ENCODE results near the gene LATS2.

Gene LATS2

DNA sequence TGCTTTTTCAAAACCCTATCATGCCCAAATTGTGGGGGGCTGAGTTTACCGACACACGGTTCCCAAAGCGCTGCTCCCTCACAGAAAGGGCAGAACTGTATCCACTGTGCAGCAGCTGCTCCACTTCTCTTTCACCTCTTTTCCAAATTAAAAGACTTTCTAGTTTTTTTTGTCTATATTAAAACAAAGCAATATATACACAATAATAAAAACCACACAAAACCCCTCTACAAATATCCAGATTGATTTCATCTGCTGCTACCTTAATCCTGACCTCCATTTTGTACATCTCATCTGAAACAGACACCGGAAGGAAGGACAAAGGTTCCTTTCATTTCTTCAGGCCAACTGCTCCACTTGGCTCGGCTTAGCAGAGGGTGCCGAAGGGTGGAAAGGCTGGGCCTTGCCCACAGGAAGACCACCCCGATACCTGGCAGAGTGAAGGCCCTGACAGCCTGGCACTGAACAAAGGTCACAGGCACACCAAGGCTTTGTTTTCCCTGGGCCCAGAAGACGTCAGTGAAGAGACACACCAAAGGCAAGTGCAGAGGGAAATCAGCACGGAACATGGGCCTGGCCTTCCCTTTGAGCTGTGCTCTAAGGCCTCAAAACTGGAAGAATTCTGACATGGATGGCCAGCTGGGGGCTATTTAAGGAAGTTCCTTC, 71.6 kb downstream of the LATS2 start:
- H3K4me1 ChIP-seq (ENCODE audit: insufficient read depth, low read length) = no peaks in the 10 kb centered on the region
- H3K27ac ChIP-seq (ENCODE audit: low read length) = no peak overlapping the region
- H3K27me3 ChIP-seq (ENCODE audit: insufficient read depth, low read length, poor library complexity) = no peaks in the 10 kb centered on the region
- no peak overlapping the region for H3K9ac ChIP-seq (ENCODE audit: low read depth, low read length)
- H3K36me3 ChIP-seq (ENCODE audit: insufficient read depth, low read length) = no peaks in the 10 kb centered on the region
- H2AFZ ChIP-seq (ENCODE audit: low read depth, low read length) = peak overlapping the region; percentile 31
- ATAC-seq (ENCODE audit: insufficient read depth, low read depth) (no peak), DNase-seq (no peak)
- no peaks in the 10 kb centered on the region for H4K20me1 ChIP-seq (ENCODE audit: insufficient read depth, low read length)
- no peaks in the 10 kb centered on the region for H3K79me2 ChIP-seq (ENCODE audit: insufficient read depth, low read length)
- no peak overlapping the region for H3K4me3 ChIP-seq (ENCODE audit: low read depth in 1 of 2, low read length in 2 of 2)
- H3K4me2 ChIP-seq (ENCODE audit: insufficient read depth, low read length) = no peak overlapping the region
- TF ChIP-seq CTCF (IDR thresholded peaks at IDR 0.05; ENCODE audit: borderline replicate concordance, extremely low read depth, low read length, poor library complexity, severe bottlenecking) (no peak), EZH2 (IDR thresholded peaks at IDR 0.05; ENCODE audit: borderline replicate concordance, low read depth, low read length, severe bottlenecking) (no peak)
- H3K9me3 ChIP-seq (ENCODE audit: insufficient read depth, low read length, severe bottlenecking) = no peaks in the 10 kb centered on the region

DNA sequence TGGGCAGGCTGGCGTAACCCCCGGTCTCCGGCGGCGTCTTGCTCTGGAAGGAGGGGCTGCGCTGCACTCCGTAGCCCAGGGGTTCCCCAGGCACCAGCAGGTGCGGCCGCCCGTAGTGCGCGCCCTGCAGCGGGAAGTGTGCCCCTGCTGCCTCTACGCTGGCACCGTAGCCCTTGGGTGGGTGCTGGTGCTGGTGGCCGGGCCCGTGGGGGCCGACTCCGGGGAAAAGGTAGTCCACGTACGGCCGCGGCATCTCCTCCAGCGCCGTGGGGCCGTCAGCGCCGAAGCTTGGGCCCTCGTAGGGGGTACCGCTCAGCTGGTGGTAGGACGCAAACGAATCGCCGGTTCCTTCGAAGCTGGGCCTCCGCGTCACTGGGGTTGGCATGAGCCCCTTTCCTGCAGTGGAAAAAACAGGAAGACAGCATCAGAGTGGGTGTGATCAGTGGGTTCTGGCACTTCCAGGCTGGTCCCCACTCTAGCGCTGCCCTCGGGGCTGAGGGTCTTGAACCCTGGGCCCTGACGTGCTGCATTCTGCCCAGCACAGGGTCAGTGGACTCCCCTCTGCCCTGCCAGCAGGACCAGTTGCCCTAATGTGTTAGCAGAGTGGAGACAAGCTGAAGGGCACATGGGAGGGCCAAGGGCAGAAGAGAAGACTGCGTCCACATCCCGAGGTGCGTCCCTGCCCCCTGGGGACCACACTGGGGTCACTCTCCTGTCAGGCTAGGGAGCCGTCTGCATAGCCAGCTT, 72.3 kb downstream of the LATS2 start:
- H3K27me3 ChIP-seq (ENCODE audit: insufficient read depth, low read length, poor library complexity) = no peaks in the 10 kb centered on the region
- no peaks in the 10 kb centered on the region for H4K20me1 ChIP-seq (ENCODE audit: insufficient read depth, low read length)
- no peaks in the 10 kb centered on the region for H3K9me3 ChIP-seq (ENCODE audit: insufficient read depth, low read length, severe bottlenecking)
- H3K4me1 ChIP-seq (ENCODE audit: insufficient read depth, low read length) = no peaks in the 10 kb centered on the region
- H3K9ac ChIP-seq (ENCODE audit: low read depth, low read length) = no peak overlapping the region
- H2AFZ ChIP-seq (ENCODE audit: low read depth, low read length) = no peak overlapping the region; the same call in 1 of the 2 replicates
- H3K79me2 ChIP-seq (ENCODE audit: insufficient read depth, low read length) = no peaks in the 10 kb centered on the region
- TF ChIP-seq CTCF (IDR thresholded peaks at IDR 0.05; ENCODE audit: borderline replicate concordance, extremely low read depth, low read length, poor library complexity, severe bottlenecking) (no peak), EZH2 (IDR thresholded peaks at IDR 0.05; ENCODE audit: borderline replicate concordance, low read depth, low read length, severe bottlenecking) (no peak)
- no peaks in the 10 kb centered on the region for H3K36me3 ChIP-seq (ENCODE audit: insufficient read depth, low read length)
- no peak overlapping the region for H3K4me3 ChIP-seq (ENCODE audit: low read depth in 1 of 2, low read length in 2 of 2)
- DNase-seq (no peak), ATAC-seq (ENCODE audit: insufficient read depth, low read depth) (no peak)
- no peak overlapping the region for H3K27ac ChIP-seq (ENCODE audit: low read length)
- no peak overlapping the region for H3K4me2 ChIP-seq (ENCODE audit: insufficient read depth, low read length)

DNA sequence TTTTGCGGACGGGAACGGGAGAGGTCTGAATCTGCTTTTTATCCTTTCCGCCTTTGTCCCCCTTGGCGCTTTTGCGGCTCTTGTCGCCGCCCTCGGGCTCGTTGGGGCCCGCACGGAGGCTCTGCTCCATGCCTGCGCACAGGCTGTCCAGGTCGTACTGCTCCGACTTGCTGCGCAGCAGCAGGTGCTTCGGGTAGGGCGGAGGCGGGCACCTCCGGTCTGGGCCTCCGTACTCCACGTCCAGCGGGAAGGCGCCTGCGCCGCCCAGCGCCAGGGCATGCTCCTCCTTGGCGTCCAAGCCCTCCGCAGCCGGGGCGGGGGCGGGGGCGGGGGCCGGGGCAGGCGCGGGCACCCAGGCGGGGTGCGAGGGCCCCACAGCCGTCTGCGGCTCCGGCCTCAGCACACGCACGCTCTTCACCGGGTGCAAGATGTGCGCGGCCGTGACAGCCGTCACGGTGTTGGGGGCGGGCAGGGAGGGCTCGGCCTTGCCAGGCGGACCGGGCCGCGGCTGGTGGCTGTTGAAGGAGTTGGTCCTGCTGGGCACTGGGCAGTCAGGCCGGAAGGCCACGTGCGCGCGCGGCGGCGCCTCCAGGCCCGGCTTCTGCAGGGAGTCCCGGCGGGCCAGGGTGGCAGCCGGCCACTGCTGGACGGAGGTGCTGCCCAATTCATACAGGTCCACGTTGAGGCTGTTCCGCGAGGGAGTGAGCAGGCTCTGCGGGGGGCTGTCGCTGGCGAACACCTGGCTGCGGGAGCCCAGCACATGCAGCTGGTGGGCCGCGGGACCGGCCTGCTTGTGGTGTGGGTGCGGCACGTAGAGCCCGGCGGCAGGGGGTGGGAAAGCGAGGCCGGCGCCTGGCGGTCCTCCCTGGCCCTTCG, 73.1 kb downstream of the LATS2 start:
- Histone ChIP-seq H3K27me3 (ENCODE audit: insufficient read depth, low read length, poor library complexity) (no peaks in the 10 kb centered on the region), H4K20me1 (ENCODE audit: insufficient read depth, low read length) (no peaks in the 10 kb centered on the region), H2AFZ (ENCODE audit: low read depth, low read length) (no peak overlapping the region), H3K79me2 (ENCODE audit: insufficient read depth, low read length) (no peaks in the 10 kb centered on the region), H3K36me3 (ENCODE audit: insufficient read depth, low read length) (no peaks in the 10 kb centered on the region), H3K9ac (ENCODE audit: low read depth, low read length) (no peak overlapping the region), H3K27ac (ENCODE audit: low read length) (no peak overlapping the region), H3K4me1 (ENCODE audit: insufficient read depth, low read length) (no peaks in the 10 kb centered on the region), H3K9me3 (ENCODE audit: insufficient read depth, low read length, severe bottlenecking) (no peaks in the 10 kb centered on the region), H3K4me2 (ENCODE audit: insufficient read depth, low read length) (no peak overlapping the region), H3K4me3 (ENCODE audit: low read depth in 1 of 2, low read length in 2 of 2) (no peak overlapping the region)
- ATAC-seq (ENCODE audit: insufficient read depth, low read depth) (no peak), DNase-seq (no peak)
- TF ChIP-seq EZH2 (IDR thresholded peaks at IDR 0.05; ENCODE audit: borderline replicate concordance, low read depth, low read length, severe bottlenecking) (no peak), CTCF (IDR thresholded peaks at IDR 0.05; ENCODE audit: borderline replicate concordance, extremely low read depth, low read length, poor library complexity, severe bottlenecking) (no peak)

Measured in DND-41 (cell line).